ENCODE results near the gene RAP1GDS1. TPM values are rescaled to one million over a fixed set of nuclear protein-coding genes. Genes with fewer than 3 reads are reported as not detected.

The RAP1GDS1 gene
- polyA plus RNA-seq, 1 donor (not counting 4 experiments of a cell fraction or from before 2014, with no cell fraction given) = 58.1 TPM

DNA sequence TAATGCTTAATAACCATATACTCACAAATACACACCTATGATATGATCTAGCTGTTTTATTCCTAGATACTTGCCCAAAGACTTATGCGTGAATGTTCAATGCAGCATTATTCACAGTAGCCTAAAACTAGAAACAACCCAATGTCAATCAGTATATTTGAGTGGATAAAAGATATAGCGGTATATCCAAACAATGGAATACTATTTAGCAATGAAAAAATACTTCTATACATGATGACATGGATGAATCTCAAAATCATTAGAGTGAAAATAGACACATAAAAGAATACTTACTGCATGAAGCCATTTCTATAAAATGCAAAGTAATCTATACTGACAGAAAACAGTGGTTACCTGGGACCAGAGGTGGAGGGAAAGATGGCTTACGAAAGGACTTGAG, 108.1 kb downstream of the RAP1GDS1 start:
- Histone ChIP-seq H3K27me3 (ENCODE audit: control insufficient read depth, extremely low read depth, insufficient read depth, low read length) (no peaks in the 10 kb centered on the region), H2AFZ (ENCODE audit: control insufficient read depth, low read length) (no peak overlapping the region), H3K4me2 (ENCODE audit: control insufficient read depth, extremely low read depth, insufficient read depth, low read depth, low read length) (no peak overlapping the region), H4K20me1 (ENCODE audit: control insufficient read depth, extremely low read depth, insufficient read depth, low read length) (no peaks in the 10 kb centered on the region), H3K79me2 (ENCODE audit: control insufficient read depth, insufficient read depth, low read length) (no peaks in the 10 kb centered on the region), H3K4me1 (ENCODE audit: control insufficient read depth, extremely low read depth, insufficient read depth, low read length) (no peaks in the 10 kb centered on the region), H3K36me3 (ENCODE audit: control insufficient read depth in 2 of 2, extremely low read depth in 1 of 2, insufficient read depth in 2 of 2, low read length in 2 of 2) (peaks cover 4 to 5% of the 10 kb centered on the region in 2 experiments), H3K9me3 (ENCODE audit: control insufficient read depth, low read depth, low read length) (no peaks in the 10 kb centered on the region), H3K4me3 (ENCODE audit: control insufficient read depth in 2 of 3, extremely low read depth in 1 of 3, insufficient read depth in 2 of 3, low read depth in 1 of 3, low read length in 3 of 3) (no peak overlapping the region), H3K27ac (ENCODE audit: control insufficient read depth, insufficient read depth, low read length) (no peak overlapping the region), H3K9me1 (ENCODE audit: control insufficient read depth, extremely low read depth, insufficient read depth, low read length) (no peaks in the 10 kb centered on the region), H3K9ac (ENCODE audit: control insufficient read depth, extremely low read depth, insufficient read depth, low read length) (no peak overlapping the region)
- DNase-seq (ENCODE audit: low read depth, low spot score) = no peak
- FAIRE-seq = no peak
- dilution Hi-C loops (cut with MboI; ENCODE audit: extremely low pct_ligation_motif_present, low sequenced_read_pairs) = no loop called here
- no peak for TF ChIP-seq CTCF (optimal IDR thresholded peaks at IDR 0.05 in 1 of 3, IDR thresholded peaks at IDR 0.05 in 1 of 3, conservative IDR thresholded peaks at IDR 0.05 in 1 of 3; ENCODE audit: extremely low read depth in 1 of 3, insufficient read depth in 2 of 3, low read length in 3 of 3)
- TF ChIP-seq EZH2 (IDR thresholded peaks at IDR 0.05; ENCODE audit: low read length) = no peak

GRCh38 chr4:98374643-98375042, 113.5 kb downstream of the RAP1GDS1 start:
- no peak overlapping the region for H3K4me3 ChIP-seq (ENCODE audit: control insufficient read depth in 2 of 3, extremely low read depth in 1 of 3, insufficient read depth in 2 of 3, low read depth in 1 of 3, low read length in 3 of 3)
- H4K20me1 ChIP-seq (ENCODE audit: control insufficient read depth, extremely low read depth, insufficient read depth, low read length) = no peaks in the 10 kb centered on the region
- H3K79me2 ChIP-seq (ENCODE audit: control insufficient read depth, insufficient read depth, low read length) = no peaks in the 10 kb centered on the region
- H3K27me3 ChIP-seq (ENCODE audit: control insufficient read depth, extremely low read depth, insufficient read depth, low read length) = no peaks in the 10 kb centered on the region
- no peaks in the 10 kb centered on the region for H3K9me1 ChIP-seq (ENCODE audit: control insufficient read depth, extremely low read depth, insufficient read depth, low read length)
- dilution Hi-C loops (cut with MboI; ENCODE audit: extremely low pct_ligation_motif_present, low sequenced_read_pairs) = no loop called here
- FAIRE-seq = no peak
- H2AFZ ChIP-seq (ENCODE audit: control insufficient read depth, low read length) = no peak overlapping the region
- no peak overlapping the region for H3K4me2 ChIP-seq (ENCODE audit: control insufficient read depth, extremely low read depth, insufficient read depth, low read depth, low read length)
- TF ChIP-seq CTCF (optimal IDR thresholded peaks at IDR 0.05 in 1 of 3, IDR thresholded peaks at IDR 0.05 in 1 of 3, conservative IDR thresholded peaks at IDR 0.05 in 1 of 3; ENCODE audit: extremely low read depth in 1 of 3, insufficient read depth in 2 of 3, low read length in 3 of 3) (no peak), EZH2 (IDR thresholded peaks at IDR 0.05; ENCODE audit: low read length) (no peak)
- no peaks in the 10 kb centered on the region for H3K9me3 ChIP-seq (ENCODE audit: control insufficient read depth, low read depth, low read length)
- H3K36me3 ChIP-seq (ENCODE audit: control insufficient read depth in 2 of 2, extremely low read depth in 1 of 2, insufficient read depth in 2 of 2, low read length in 2 of 2) = peaks cover 0 to 6% of the 10 kb centered on the region in 2 experiments
- no peak for DNase-seq (ENCODE audit: low read depth, low spot score)
- H3K27ac ChIP-seq (ENCODE audit: control insufficient read depth, insufficient read depth, low read length) = no peak overlapping the region
- no peak overlapping the region for H3K9ac ChIP-seq (ENCODE audit: control insufficient read depth, extremely low read depth, insufficient read depth, low read length)
- no peaks in the 10 kb centered on the region for H3K4me1 ChIP-seq (ENCODE audit: control insufficient read depth, extremely low read depth, insufficient read depth, low read length)
